Endothelial cell of umbilical vein (primary cell): Measurements from ENCODE around the gene BEAN1. TPM values are rescaled to one million over a fixed set of nuclear protein-coding genes. Genes with fewer than 3 reads are reported as not detected.

ENCODE experiments used
- BruUV-seq: library from RNA; stranded (reverse); fragments of 400-500 nt; replicated peaks from 2 replicates; lab custom pipeline; 2021; lab: Mats Ljungman, UMichigan
- CTCF ChIA-PET: fragments of 300-600, 350-600 bp; sonication (Branson Sonifier 250); formaldehyde crosslinking; loops from one replicate; lab custom pipeline; 2021; ENCODE audit warnings: antibody characterized with exemption, inconsistent platforms; lab: Charles Lee
- POLR2A ChIA-PET: fragments of 300-600, 350-600 bp; sonication (Branson Sonifier 250); formaldehyde crosslinking; loops from one replicate; lab custom pipeline; 2021; ENCODE audit warnings: antibody characterized with exemption, inconsistent platforms; lab: Charles Lee
- DNase-seq: peaks from one replicate; pipeline ENCODE4 v3.0.0-alpha.2; 2011; ENCODE audit warnings: low read depth, low spot score
- FAIRE-seq: peaks from 2 replicates; lab custom pipeline; 2011; peaks lifted over from hg19 to GRCh38; lab: Jason Lieb, UNC
- H2AFZ ChIP-seq: 2 replicates; pipeline ENCODE4 v1.6.0; 2012; ENCODE audit warnings: low read depth, low read length, control low read depth, inconsistent platforms
- H3K27ac ChIP-seq: 2 replicates; pipeline ENCODE4 v1.5.1; 2011; ENCODE audit warnings: low read depth, mild to moderate bottlenecking, control low read depth, low read length, moderate library complexity; ENCODE audit not compliant: insufficient read depth
- H3K27me3 ChIP-seq, 2 experiments: 2 replicates each; pipeline versions ENCODE4 v1.6.0 to v1.6.1; 2011; ENCODE audit warnings: low read length in 2 of 2, mixed read lengths in 1 of 2; ENCODE audit not compliant: control insufficient read depth in 2 of 2, insufficient read depth in 2 of 2
- H3K36me3 ChIP-seq, 2 experiments: 2 replicates in 1 of 2; 3 replicates in 1 of 2; pipeline ENCODE4 v1.5.1; 2011; ENCODE audit warnings: low read length in 2 of 2, mild to moderate bottlenecking in 1 of 2, moderate library complexity in 1 of 2; ENCODE audit not compliant: control insufficient read depth in 2 of 2, insufficient read depth in 2 of 2; ENCODE audit errors: extremely low read depth in 1 of 2
- H3K4me1 ChIP-seq: 3 replicates; pipeline ENCODE4 v1.5.1; 2011; ENCODE audit warnings: mild to moderate bottlenecking, low read length; ENCODE audit not compliant: control insufficient read depth, insufficient read depth; ENCODE audit errors: extremely low read depth
- H3K4me2 ChIP-seq: 2 replicates; pipeline ENCODE4 v1.6.1; 2011; ENCODE audit warnings: low read length, control low read depth, mixed read lengths; ENCODE audit not compliant: insufficient read depth
- H3K4me3 ChIP-seq, 3 experiments: fragments of 200-600 bp in 1 of 3; sonication (generic), shearing (Covaris generic) in 1 of 3; replicated peaks in 1 of 3; 2 replicates each; pipeline ENCODE4 v1.5.1; 2011 to 2016; ENCODE audit warnings: control low read depth in 3 of 3, low read length in 3 of 3, mild to moderate bottlenecking in 2 of 3, inconsistent platforms in 1 of 3, low read depth in 1 of 3, moderate library complexity in 1 of 3; ENCODE audit not compliant: insufficient read depth in 1 of 3
- H3K79me2 ChIP-seq: 2 replicates; pipeline ENCODE4 v1.6.0; 2012; ENCODE audit warnings: low read length, inconsistent platforms; ENCODE audit not compliant: control insufficient read depth, insufficient read depth
- H3K9ac ChIP-seq: replicated peaks from 2 replicates; pipeline ENCODE3; 2011; ENCODE audit warnings: low read length, control low read depth; ENCODE audit not compliant: insufficient read depth; ENCODE audit errors: extremely low read depth
- H3K9me1 ChIP-seq: replicated peaks from 3 replicates; pipeline ENCODE4 v1.6.0; 2011; ENCODE audit warnings: mild to moderate bottlenecking, low read length; ENCODE audit not compliant: control insufficient read depth, insufficient read depth; ENCODE audit errors: extremely low read depth
- H3K9me3 ChIP-seq: replicated peaks from 2 replicates; pipeline ENCODE4 v1.5.1; 2012; ENCODE audit warnings: low read length, inconsistent platforms; ENCODE audit not compliant: control insufficient read depth, insufficient read depth
- H4K20me1 ChIP-seq: replicated peaks from 2 replicates; pipeline ENCODE3; 2011; ENCODE audit warnings: mild to moderate bottlenecking, low read length; ENCODE audit not compliant: control insufficient read depth, insufficient read depth; ENCODE audit errors: extremely low read depth
- CTCF ChIP-seq, 2 donors: IDR thresholded peaks; 1 replicate in 1 of 2; 2 replicates in 1 of 2; pipeline ENCODE4 v1.5.1; 2011; ENCODE audit warnings: low read length in 2 of 2, mild to moderate bottlenecking in 2 of 2, moderate library complexity in 2 of 2, control low read depth in 1 of 2, inconsistent platforms in 1 of 2, low read depth in 1 of 2; ENCODE audit not compliant: insufficient read depth in 1 of 2; ENCODE audit errors: extremely low read depth in 1 of 2
- EZH2 ChIP-seq: IDR thresholded peaks from 2 replicates; pipeline ENCODE4 v1.6.1; 2012; ENCODE audit warnings: borderline replicate concordance, low read depth, mild to moderate bottlenecking, moderate library complexity, low read length, inconsistent platforms; ENCODE audit not compliant: severe bottlenecking
- FOS ChIP-seq: IDR thresholded peaks from 2 replicates; pipeline ENCODE4 v1.6.1; 2011; ENCODE audit warnings: mild to moderate bottlenecking, low read length, moderate library complexity, borderline replicate concordance; ENCODE audit not compliant: insufficient read depth
- GATA2 ChIP-seq: IDR thresholded peaks from 2 replicates; pipeline ENCODE4 v1.7.0; 2011; ENCODE audit warnings: low read depth, mild to moderate bottlenecking, moderate library complexity, mixed read lengths, low read length; ENCODE audit not compliant: insufficient read length, insufficient read depth
- JUN ChIP-seq: IDR thresholded peaks from 2 replicates; pipeline ENCODE4 v1.6.1; 2011; ENCODE audit warnings: borderline replicate concordance, low read depth; ENCODE audit not compliant: insufficient read length, insufficient read depth
- MAX ChIP-seq: IDR thresholded peaks from 2 replicates; pipeline ENCODE4 v1.6.1; 2011; ENCODE audit not compliant: insufficient read depth, insufficient read length
- MYC ChIP-seq: IDR thresholded peaks from one replicate; pipeline ENCODE4 v1.6.1; 2011; ENCODE audit warnings: mild to moderate bottlenecking, low read depth, low read length
- POLR2A ChIP-seq: IDR thresholded peaks from 2 replicates; pipeline ENCODE4 v1.6.1; 2012; ENCODE audit warnings: low read depth, mild to moderate bottlenecking, control low read depth, low read length
- POLR2AphosphoS5 ChIP-seq: IDR thresholded peaks from 2 replicates; pipeline ENCODE4 v1.6.1; 2012; ENCODE audit warnings: low read depth, mild to moderate bottlenecking, control low read depth, low read length, moderate library complexity; ENCODE audit not compliant: insufficient read depth
- dilution Hi-C: fragments of 300-500 bp; cut with MboI; formaldehyde crosslinking; loops from one replicate; pipeline ENCODE4 v1.15.0; 2019; ENCODE audit warnings: low sequenced_read_pairs; ENCODE audit not compliant: extremely low pct_ligation_motif_present
- intact Hi-C: fragments of 100-400 bp; cut with micrococcal nuclease; formaldehyde crosslinking; loops from one replicate; pipeline ENCODE4 v1.10.0; 2022
- polyA plus RNA-seq, 4 experiments: library from polyadenylated mRNA; depleted of rRNA in 3 of 4; stranded (reverse) in 3 of 4; unstranded in 1 of 4; fragments of >200 nt; gene quantifications; 2 replicates each; pipeline versions ENCODE4 v1.2.1 to v1.2.3, GENCODE V29; 2011 to 2012; ENCODE audit warnings: missing spikeins in 1 of 4
- total RNA-seq: library from RNA; stranded (reverse); gene quantifications from 2 replicates; pipeline ENCODE4 v1.2.3, GENCODE V29; 2021

Gene BEAN1
- total and polyA plus RNA-seq, 2 donors (not counting 3 experiments of a cell fraction or from before 2014, with no cell fraction given): not detected

- Histone ChIP-seq H3K9me3 (no peaks in the 10 kb centered on the region), H3K79me2 (peaks cover 68% of the 10 kb centered on the region), H3K27me3 (no peaks in the 10 kb centered on the region), H3K9ac (peak overlapping the region; percentile 84), H4K20me1 (no peaks in the 10 kb centered on the region), H2AFZ (no peak overlapping the region), H3K9me1 (no peaks in the 10 kb centered on the region), H3K4me2 (no peak overlapping the region), H3K27ac (peak overlapping the region; percentile 96), H3K36me3 (peaks cover 34 to 36% of the 10 kb centered on the region in 2 experiments), H3K4me1 (peaks cover 86% of the 10 kb centered on the region), H3K4me3 (no peak overlapping the region)
- TF ChIP-seq MAX (no peak), POLR2AphosphoS5 (peak; percentile 18)
- no TSS peak for BruUV-seq
- DNase-seq (no peak), FAIRE-seq (no peak)
- intact Hi-C loops: no loop called here
- CTCF ChIA-PET: no interaction called here
- POLR2A ChIA-PET: interaction anchor here (4.5 kb wide), 1 partner anchor 13 kb away, joined by 33 read pairs; the partner anchor contains the start of gene CDH5
- dilution Hi-C loops: no loop called here
These were observed 48.1 kb upstream of the BEAN1 start for GRCh38 chr16:66378741-66379570.

- Histone ChIP-seq H3K79me2 (peaks cover 68% of the 10 kb centered on the region), H3K9me1 (no peaks in the 10 kb centered on the region), H3K9me3 (no peaks in the 10 kb centered on the region), H3K27ac (peak overlapping the region; percentile 96), H2AFZ (no peak overlapping the region), H4K20me1 (no peaks in the 10 kb centered on the region), H3K4me1 (peaks cover 84% of the 10 kb centered on the region), H3K9ac (no peak overlapping the region), H3K4me3 (no peak overlapping the region), H3K27me3 (no peaks in the 10 kb centered on the region), H3K36me3 (peaks cover 30 to 31% of the 10 kb centered on the region in 2 experiments), H3K4me2 (no peak overlapping the region)
- FAIRE-seq: no peak
- dilution Hi-C loops (no loop called here), intact Hi-C loops (no loop called here)
- DNase-seq: no peak
- no TSS peak for BruUV-seq
- CTCF ChIA-PET: no interaction called here
- POLR2A ChIA-PET: interaction anchor here (4.5 kb wide), 1 partner anchor 13 kb away, joined by 33 read pairs; the partner anchor contains the start of gene CDH5
- TF ChIP-seq FOS (no peak), JUN (no peak), POLR2AphosphoS5 (no peak), POLR2A (no peak), EZH2 (no peak), MAX (no peak), GATA2 (no peak), CTCF (IDR thresholded peaks at IDR 0.05; ENCODE audit: extremely low read depth in 1 of 2, insufficient read depth in 1 of 2, low read depth in 1 of 2, low read length in 2 of 2) (no peak), MYC (no peak)
These were observed 47.5 kb upstream of the BEAN1 start for GRCh38 chr16:66379571-66379941.
